Right cardiac atrium (tissue), 5 donors: Measurements from ENCODE around the gene SYNRG. TPM values are rescaled to one million over a fixed set of nuclear protein-coding genes. Genes with fewer than 3 reads are reported as not detected.
A peak's percentile ranks its signal among the peaks of the same experiment; 100 is the strongest.

Source experiments
- ATAC-seq, 2 donors: fragments of 200-7000 bp; cut with Tn5 transposase; one replicate each; pipeline versions ENCODE4 v1.8.0 to v1.9.1; 2020; ENCODE audit warnings: moderate library complexity in 2 of 2, mild to moderate bottlenecking in 1 of 2
- DNase-seq, 3 donors: peaks; one replicate each; pipeline ENCODE4 v3.0.0-alpha.2; 2020
- H3K27ac ChIP-seq: one replicate; pipeline ENCODE4 v1.5.1; 2013; ENCODE audit warnings: mild to moderate bottlenecking, low read length, control low read depth, moderate library complexity
- H3K27me3 ChIP-seq: one replicate; pipeline ENCODE4 v1.6.1; 2013; ENCODE audit not compliant: control insufficient read depth, insufficient read depth
- H3K4me1 ChIP-seq: one replicate; pipeline ENCODE4 v1.6.1; 2013; ENCODE audit warnings: low read length; ENCODE audit not compliant: control insufficient read depth, insufficient read depth
- H3K4me3 ChIP-seq: one replicate; pipeline ENCODE4 v1.5.1; 2013; ENCODE audit warnings: low read length, control low read depth
- H3K9me3 ChIP-seq: one replicate; pipeline ENCODE4 v1.6.1; 2013; ENCODE audit warnings: low read length; ENCODE audit not compliant: control insufficient read depth
- WGBS: extraction: QIAGEN DNeasy Blood & Tissue Kit; methylation state at CpG from one replicate; pipeline ENCODE4 v1.1.7; 2013; 5-methylcytosine and 5-hydroxymethylcytosine counted together
- intact Hi-C, 4 donors: fragments of 100-400 bp; cut with DNase I; formaldehyde crosslinking; loops; one replicate each; pipeline versions ENCODE4 v1.11.0 to v1.14.0; 2022 to 2023
- polyA plus RNA-seq: library from polyadenylated mRNA; stranded (reverse); fragments of 200-250 nt; gene quantifications from one replicate; pipeline ENCODE4 v1.2.3, GENCODE V29; 2013
- total RNA-seq, 4 donors: library from RNA; stranded (reverse); fragmentation: NEBNext Ultra II Directional; extraction: Animal tissue kit (Norgen Biotek cat#: 25700); gene quantifications; one replicate each; pipeline ENCODE4 v1.2.1, GENCODE V29; 2021
- donor health status: healthy with polysubstance abuse.
- donor health status: DM: no; HTN: yes; CAD: no.
- donor health status: DM: no; HTN: no; CAD: no.
- donor health status: DM: no; HTN: yes; CAD: no; lungs with severe emphysema.
- donor health status: DM: yes; HTN: yes; CAD: no.

Gene SYNRG
- total and polyA plus RNA-seq, 5 donors, result 6.0 to 35.9 (median 35.5) TPM

GRCh38 chr17:37488607-37489196, 120.5 kb downstream of the SYNRG start:
- Histone ChIP-seq H3K9me3 (no peaks in the 10 kb centered on the region), H3K4me3 (peak overlapping the region; percentile 73), H3K4me1 (no peaks in the 10 kb centered on the region), H3K27me3 (no peaks in the 10 kb centered on the region), H3K27ac (peak overlapping the region; percentile 95)
- DNase-seq (peak; percentile 76 to 78 (median 77)), ATAC-seq (peak; percentile 56 to 76)
- 1% methylated on average over 25 of the region's 25 CpGs for WGBS
- intact Hi-C loops, result loop anchor here in 1 of 4 donors (5.0 kb wide), 1 partner anchor 81 kb away; the partner anchor contains the start of genes ACACA and TADA2A

GRCh38 chr17:37488009-37488604, 121.1 kb downstream of the SYNRG start:
- ATAC-seq, result peak; percentile 14 to 47
- no peak for DNase-seq
- WGBS, result 27% methylated on average over 7 of the region's 7 CpGs
- Histone ChIP-seq H3K4me3 (peak overlapping the region; percentile 73), H3K27me3 (no peaks in the 10 kb centered on the region), H3K9me3 (no peaks in the 10 kb centered on the region), H3K4me1 (peaks cover 1% of the 10 kb centered on the region), H3K27ac (peak overlapping the region; percentile 15)
- intact Hi-C loops, result loop anchor here in 1 of 4 donors (5.0 kb wide), 1 partner anchor 81 kb away; the partner anchor contains the start of genes ACACA and TADA2A

DNA sequence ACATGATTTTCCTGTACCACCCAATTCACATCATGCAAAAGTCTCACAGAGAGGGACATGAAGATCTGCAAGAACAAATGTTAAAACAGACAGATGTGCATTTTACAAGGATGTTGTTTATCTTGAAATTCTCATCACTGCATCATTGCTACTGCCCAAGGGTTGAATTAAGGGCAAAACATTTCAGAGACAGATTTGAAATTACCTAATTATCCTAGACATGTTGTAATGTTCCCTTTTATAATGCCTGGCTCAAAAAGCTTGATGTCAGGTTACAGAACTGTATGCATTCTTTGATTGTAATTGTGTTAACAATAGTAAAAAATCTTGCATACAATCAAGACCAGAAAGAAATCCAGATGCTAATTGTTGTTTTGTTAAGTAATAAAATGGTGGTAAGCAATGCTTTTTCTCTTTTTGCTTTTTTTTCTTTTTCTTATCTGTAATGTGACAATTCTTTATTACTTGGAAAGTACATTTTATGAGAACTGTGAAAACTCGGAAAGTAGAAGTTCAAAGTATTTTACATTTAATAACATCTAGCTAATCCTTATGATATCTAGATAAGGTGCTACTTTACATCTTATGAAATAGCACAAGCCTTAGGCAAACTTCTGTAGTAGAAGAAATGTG, 123.2 kb downstream of the SYNRG start:
- Histone ChIP-seq H3K27ac (no peak overlapping the region), H3K27me3 (no peaks in the 10 kb centered on the region), H3K4me3 (no peak overlapping the region), H3K9me3 (no peaks in the 10 kb centered on the region), H3K4me1 (peaks cover 1% of the 10 kb centered on the region)
- 84% methylated on average over 1 of the region's 1 CpG for WGBS
- ATAC-seq (no peak), DNase-seq (no peak)
- intact Hi-C loops, result loop anchor here in 1 of 4 donors (5.0 kb wide), 1 partner anchor 79 kb away; the partner anchor contains the start of genes ACACA and TADA2A

DNA sequence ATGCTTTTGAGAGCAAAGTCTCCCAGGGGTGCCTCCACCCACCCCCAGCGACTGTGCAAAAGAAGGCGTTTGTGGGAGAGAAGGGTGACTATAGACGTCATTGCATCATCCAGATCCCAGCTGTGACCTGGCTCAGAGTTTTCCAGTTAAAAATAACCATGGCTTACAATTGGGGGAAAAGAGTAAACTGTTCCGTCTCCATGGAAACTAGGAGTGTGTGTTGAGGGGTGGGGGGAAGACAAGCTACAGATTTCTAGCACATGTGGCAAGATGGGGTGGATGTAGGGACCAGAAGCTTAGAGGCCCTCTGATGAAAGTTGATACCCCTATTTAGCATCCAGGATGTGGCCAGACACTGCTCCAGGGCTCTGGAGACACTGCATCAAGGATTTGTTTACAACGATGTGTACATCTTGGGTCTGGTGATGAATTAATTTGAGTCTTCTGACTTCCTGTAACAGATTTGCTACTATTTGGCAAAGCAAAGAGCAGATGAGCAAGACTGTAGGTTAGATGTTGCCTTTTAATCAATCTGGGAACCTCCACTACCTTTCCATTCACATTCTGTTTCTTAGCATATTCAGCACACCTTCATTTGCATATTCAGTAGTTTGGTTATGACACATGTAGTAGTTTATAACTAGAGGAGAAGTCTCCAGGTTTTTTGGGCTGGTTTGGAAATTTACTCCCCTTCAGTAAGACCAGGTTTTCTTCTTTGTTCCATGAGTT, 125.7 kb downstream of the SYNRG start:
- Histone ChIP-seq H3K4me1 (peaks cover 3% of the 10 kb centered on the region), H3K27ac (no peak overlapping the region), H3K9me3 (no peaks in the 10 kb centered on the region), H3K4me3 (no peak overlapping the region), H3K27me3 (no peaks in the 10 kb centered on the region)
- WGBS, result 33% methylated on average over 5 of the region's 5 CpGs
- ATAC-seq, result peak in 1 of 2 donors; percentile 48
- peak in 1 of 3 donors; percentile 27 for DNase-seq
- intact Hi-C loops, result no loop called here

DNA sequence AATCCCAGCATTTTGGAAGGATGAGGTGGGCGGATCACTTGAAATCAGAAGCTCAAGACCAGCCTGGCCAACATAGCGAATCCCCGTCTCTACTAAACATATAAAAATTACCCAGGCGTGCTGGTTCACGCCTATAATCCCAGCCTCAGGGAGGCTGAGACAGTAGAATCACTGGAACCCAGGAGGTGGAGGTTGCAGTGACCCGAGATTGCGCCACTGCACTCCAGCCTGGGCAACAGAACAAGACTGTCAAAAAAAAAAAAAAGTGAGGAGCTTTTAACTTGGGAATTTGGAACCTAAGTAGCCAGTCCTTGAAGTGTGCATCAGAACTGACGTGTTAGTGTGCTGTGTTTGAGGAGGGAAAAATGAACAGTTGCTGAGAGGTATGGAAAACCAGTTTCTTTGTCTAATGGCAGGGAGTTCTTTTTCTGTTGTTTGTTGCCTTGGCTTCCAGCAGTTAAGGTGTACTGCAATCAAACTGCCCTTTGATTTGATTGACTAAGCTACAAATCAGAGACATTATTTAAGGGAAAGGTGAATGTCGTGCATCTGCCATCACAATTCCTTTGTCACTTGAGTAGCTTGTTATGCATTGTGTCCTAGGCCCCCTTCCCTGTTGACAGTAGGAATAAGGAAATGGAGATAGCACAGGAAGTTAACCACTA, 128.1 kb downstream of the SYNRG start:
- ATAC-seq, result no peak
- WGBS, result 90% methylated on average over 9 of the region's 9 CpGs
- no peaks in the 10 kb centered on the region for H3K27me3 ChIP-seq

DNA sequence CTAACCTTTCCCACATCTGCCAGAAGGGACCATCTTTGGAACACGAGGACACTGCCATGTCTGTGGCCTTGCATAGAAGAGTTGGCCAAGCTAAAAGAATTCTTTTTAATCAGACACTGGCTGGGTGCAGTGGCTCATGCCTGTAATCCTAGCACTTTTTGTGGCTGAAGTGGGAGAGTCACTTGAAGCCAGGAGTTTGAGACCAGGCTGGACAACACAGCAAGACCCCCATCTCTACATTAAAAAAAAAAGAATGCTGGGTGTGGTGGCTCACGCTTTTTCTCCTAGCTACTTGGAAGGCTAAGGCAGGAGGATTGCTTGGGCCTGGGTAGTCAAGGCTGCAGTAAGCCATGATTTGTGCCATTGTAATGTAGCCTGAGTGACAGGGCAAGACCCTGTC, 128.8 kb downstream of the SYNRG start:
- no peak for DNase-seq
- Histone ChIP-seq H3K4me3 (no peak overlapping the region), H3K27me3 (no peaks in the 10 kb centered on the region), H3K9me3 (no peaks in the 10 kb centered on the region), H3K4me1 (peaks cover 5% of the 10 kb centered on the region), H3K27ac (no peak overlapping the region)
- WGBS, result 81% methylated on average over 2 of the region's 2 CpGs
- ATAC-seq, result no peak
- intact Hi-C loops, result no loop called here

More for the DNA sequence above, 128.1 kb downstream of the SYNRG start:
- no peak overlapping the region for H3K4me3 ChIP-seq
- intact Hi-C loops, result no loop called here
- no peaks in the 10 kb centered on the region for H3K9me3 ChIP-seq
- no peak for DNase-seq
- peaks cover 5% of the 10 kb centered on the region for H3K4me1 ChIP-seq
- H3K27ac ChIP-seq, result no peak overlapping the region

DNA sequence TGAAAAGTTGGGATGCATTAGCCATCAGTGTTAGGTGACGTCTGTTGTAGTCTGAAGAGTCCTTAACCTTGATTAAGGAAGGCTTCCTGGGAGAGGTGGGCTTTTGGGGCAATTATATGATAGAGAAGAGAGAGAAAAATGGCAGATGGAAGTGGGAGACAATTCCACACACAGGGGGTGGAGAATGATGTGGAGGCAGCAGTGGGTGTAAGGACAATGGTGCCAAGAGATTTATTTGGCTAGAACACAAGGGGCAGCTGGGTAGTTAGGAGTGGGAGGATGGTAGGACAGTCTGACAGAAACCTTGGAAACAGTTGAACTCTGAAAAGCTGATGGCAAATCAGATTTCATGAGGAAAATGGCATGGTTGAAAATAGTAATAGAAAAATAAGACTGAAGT, 130.2 kb downstream of the SYNRG start:
- peaks cover 5% of the 10 kb centered on the region for H3K4me1 ChIP-seq
- no peak overlapping the region for H3K27ac ChIP-seq
- 85% methylated on average over 1 of the region's 1 CpG for WGBS
- H3K4me3 ChIP-seq, result no peak overlapping the region
- intact Hi-C loops, result no loop called here
- no peaks in the 10 kb centered on the region for H3K27me3 ChIP-seq
- ATAC-seq (no peak), DNase-seq (no peak)
- no peaks in the 10 kb centered on the region for H3K9me3 ChIP-seq

DNA sequence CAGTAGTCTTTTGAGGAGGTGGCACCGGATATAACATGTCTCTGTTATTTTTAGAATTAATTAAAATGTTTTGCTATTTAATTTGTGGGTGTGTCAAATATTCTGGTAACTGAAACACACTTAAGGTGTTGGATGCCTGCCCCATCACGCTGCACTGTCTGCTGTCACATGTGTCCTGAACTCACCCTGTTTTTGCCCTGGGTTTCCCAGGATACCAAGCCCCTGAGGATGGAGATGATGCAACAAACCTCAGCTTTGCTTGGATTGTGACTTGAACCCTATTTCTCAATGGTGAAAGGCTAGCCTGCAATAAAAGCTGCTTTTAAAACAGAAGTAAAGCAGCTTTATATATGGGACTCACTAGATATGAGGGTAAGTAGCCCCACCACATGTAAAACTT, 131.0 kb downstream of the SYNRG start:
- intact Hi-C loops, result no loop called here
- peak; percentile 62 to 84 (median 78) for DNase-seq

DNA sequence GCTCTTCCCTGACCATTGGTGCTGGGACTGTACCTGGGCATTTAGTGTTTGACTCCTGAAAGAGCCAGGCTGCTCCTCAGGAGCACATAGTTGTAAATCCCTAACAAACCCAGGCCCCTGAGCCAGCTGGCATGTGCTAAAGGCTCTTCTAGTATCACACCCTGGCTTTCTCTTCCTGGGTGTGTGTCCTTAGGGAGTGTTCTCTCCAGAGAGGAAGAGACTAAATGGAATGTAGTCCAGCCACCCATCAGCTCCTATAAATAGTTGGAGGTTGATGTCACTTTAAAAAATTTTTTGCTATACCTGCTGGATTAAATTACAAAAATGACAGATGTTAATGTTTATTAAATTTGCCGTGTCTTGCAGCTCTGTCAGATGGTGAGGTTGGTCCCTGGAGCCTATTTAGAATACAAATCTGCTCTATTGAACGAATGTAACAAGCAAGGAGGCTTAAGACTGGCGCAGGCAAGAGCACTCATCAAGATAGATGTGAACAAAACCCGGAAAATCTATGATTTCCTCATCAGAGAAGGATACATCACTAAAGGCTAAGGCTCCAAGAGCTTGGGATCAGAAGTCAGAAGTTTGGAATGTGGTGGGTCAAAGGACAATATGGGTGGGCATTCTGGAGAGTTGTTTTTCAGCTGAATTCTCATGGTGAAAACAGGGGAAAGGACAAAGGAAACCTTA, 132.6 kb downstream of the SYNRG start:
- no peaks in the 10 kb centered on the region for H3K27me3 ChIP-seq
- 55% methylated on average over 4 of the region's 4 CpGs for WGBS
- no peak for DNase-seq
- H3K9me3 ChIP-seq, result no peaks in the 10 kb centered on the region
- intact Hi-C loops, result no loop called here
- H3K4me1 ChIP-seq, result peaks cover 4% of the 10 kb centered on the region
- no peak overlapping the region for H3K4me3 ChIP-seq
- peak; percentile 79 to 87 for ATAC-seq
- H3K27ac ChIP-seq, result peak overlapping the region; percentile 79

More for the DNA sequence above, 131.0 kb downstream of the SYNRG start:
- Histone ChIP-seq H3K9me3 (no peaks in the 10 kb centered on the region), H3K4me3 (no peak overlapping the region), H3K27me3 (no peaks in the 10 kb centered on the region), H3K4me1 (peaks cover 4% of the 10 kb centered on the region), H3K27ac (peak overlapping the region; percentile 15)
- WGBS, result 36% methylated on average over 2 of the region's 2 CpGs
- ATAC-seq, result peak; percentile 69 to 77
